Muscle of arm (tissue), 12 donors: ENCODE results near the gene PPL. TPM values are rescaled to one million over a fixed set of nuclear protein-coding genes. Genes with fewer than 3 reads are reported as not detected.
"Not testable (repeated sequence)": the region's sequence is repeated elsewhere in the genome, so short reads cannot be mapped to it uniquely, and the experiment has no call there.

Experiments
- DNase-seq: peaks from one replicate; pipeline ENCODE4 v3.0.0-alpha.2; 2013
- polyA plus RNA-seq, 12 donors: library from polyadenylated mRNA; unstranded; fragments of 120-200 nt; gene quantifications; one replicate each; pipeline ENCODE4 v1.2.1, GENCODE V29; 2013; ENCODE audit not compliant: insufficient read length in 12 of 12

PPL gene
- polyA plus RNA-seq, 12 donors, result 0.68 to 76.8 (median 1.1) TPM; not detected in 1

- no peak for DNase-seq
Observed at GRCh38 chr16:4962716-4963115, 25.8 kb upstream of the PPL start.

GRCh38 chr16:4960579-4960978 is 23.6 kb upstream of the PPL start:
- DNase-seq, result no peak

- no peak for DNase-seq
Observed at GRCh38 chr16:4958510-4959438, 21.8 kb upstream of the PPL start.

GRCh38 chr16:4957720-4958509 is 21.0 kb upstream of the PPL start, which contains the start of gene SEC14L5:
Gene SEC14L5 (plus strand): TSS chr16:4958330. CDS start chr16:4959324, 994 bp downstream.
- DNase-seq, result peak; percentile 88

GRCh38 chr16:4957420-4957719 is 20.4 kb upstream of the PPL start:
- DNase-seq, result no peak

GRCh38 chr16:4954714-4955113 is 17.8 kb upstream of the PPL start:
- DNase-seq, result no peak

GRCh38 chr16:4951583-4951982 is 14.6 kb upstream of the PPL start:
- DNase-seq, result not testable (repeated sequence)

- no peak for DNase-seq
Observed at GRCh38 chr16:4949986-4950385, 13.0 kb upstream of the PPL start.

- no peak for DNase-seq
Observed at GRCh38 chr16:4948903-4949766, 12.2 kb upstream of the PPL start.

GRCh38 chr16:4947722-4948503 is 11.0 kb upstream of the PPL start:
- DNase-seq, result no peak

- no peak for DNase-seq
Observed at GRCh38 chr16:4946917-4947316, 10.0 kb upstream of the PPL start.

GRCh38 chr16:4945560-4946502 is 8.9 kb upstream of the PPL start:
- DNase-seq, result no peak

GRCh38 chr16:4944333-4945281 is 7.7 kb upstream of the PPL start:
- DNase-seq, result peak; percentile 83

GRCh38 chr16:4942481-4942880 is 5.5 kb upstream of the PPL start:
- DNase-seq, result no peak

- DNase-seq, result no peak
Observed at GRCh38 chr16:4940719-4941118, 3.8 kb upstream of the PPL start.

- no peak for DNase-seq
Observed at GRCh38 chr16:4938683-4939030, 1.7 kb upstream of the PPL start.

GRCh38 chr16:4937782-4938682 is 1.1 kb upstream of the PPL start:
- no peak for DNase-seq
